ENCODE data around the gene FKBP9.

Gene FKBP9

DNA sequence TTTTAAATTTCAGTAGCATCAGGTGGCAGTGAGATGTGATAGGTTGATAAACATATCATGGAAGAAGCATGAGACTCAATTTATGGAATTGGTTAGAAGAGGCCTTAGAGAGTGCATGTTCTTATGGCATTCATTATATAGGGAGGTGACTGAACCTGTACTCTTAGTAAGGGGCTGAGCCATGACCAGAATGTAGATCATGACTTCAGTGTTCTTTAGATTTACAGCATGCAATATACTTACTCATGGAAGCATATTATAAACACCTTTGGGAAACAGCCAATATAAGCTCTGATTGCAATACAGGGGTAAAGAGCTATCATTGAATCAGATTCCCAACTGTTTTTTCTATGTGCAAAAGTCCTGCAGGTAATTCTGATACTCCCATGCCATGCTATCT is 55.1 kb downstream of the FKBP9 start:
- DNase-seq = no peak

DNA sequence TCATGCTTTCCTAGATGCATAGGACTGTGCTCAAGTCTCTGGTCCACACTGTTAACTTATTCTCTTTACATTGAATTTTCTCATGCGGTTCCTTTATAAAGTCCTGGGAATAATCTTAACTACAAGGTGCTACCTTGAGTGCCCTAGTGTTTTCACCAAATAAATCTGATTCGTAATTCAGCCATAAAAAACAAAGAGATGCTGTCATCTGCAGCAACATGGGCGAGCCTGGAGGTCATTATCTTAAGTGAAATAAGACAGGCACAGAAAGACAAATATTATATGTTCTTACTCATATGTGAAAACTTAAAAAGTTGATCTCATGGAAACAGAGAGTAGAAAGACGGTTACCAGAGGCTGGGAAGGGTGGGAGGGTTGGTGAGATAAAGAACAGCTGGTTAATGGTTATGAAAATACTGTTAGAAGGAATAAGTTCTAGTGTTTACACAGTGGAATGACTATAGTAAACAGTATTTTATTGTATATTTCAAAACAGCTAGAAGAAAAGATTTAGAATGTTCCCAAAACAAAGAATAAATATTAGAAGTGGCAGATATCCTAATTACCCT is 67.0 kb downstream of the FKBP9 start:
- no peak for DNase-seq

DNA sequence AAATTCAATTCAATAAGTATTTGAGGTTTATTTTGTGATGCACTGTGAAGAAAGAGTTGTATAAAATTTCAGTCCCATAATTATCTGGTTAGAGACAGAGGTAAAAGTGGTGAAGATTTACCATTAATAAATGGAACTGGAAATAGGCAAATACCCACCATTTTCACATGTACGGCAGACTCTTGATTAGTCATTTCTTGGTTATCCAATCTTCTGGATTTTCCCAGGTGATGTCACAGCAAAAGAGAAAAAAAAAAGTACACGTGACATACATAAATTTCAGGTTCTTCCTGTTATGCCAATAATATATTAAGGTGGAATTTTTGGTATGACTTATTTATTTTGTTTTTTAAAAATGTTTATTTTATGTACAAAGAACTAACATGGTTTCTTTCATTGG is 78.5 kb downstream of the FKBP9 start:
- DNase-seq = no peak

DNA sequence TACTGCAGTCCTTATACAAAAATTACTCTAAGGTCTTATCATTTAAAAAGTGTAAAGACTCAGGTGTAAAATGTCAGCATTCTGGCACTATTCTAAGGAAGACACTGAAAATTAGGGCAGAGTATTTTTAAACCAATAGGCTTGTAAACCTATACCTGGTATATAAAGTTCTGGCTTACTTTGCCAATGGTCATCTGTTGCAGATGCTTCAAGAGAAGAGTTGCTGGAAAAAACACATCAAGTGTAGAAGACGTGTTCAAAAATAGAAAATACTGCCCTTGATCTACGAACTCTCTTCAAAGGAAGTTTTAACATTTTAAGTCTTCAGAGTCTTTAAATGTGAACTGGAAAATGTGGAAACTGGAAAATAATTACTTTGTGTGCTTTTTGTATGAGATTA is 81.4 kb downstream of the FKBP9 start:
- no peak for DNase-seq

DNA sequence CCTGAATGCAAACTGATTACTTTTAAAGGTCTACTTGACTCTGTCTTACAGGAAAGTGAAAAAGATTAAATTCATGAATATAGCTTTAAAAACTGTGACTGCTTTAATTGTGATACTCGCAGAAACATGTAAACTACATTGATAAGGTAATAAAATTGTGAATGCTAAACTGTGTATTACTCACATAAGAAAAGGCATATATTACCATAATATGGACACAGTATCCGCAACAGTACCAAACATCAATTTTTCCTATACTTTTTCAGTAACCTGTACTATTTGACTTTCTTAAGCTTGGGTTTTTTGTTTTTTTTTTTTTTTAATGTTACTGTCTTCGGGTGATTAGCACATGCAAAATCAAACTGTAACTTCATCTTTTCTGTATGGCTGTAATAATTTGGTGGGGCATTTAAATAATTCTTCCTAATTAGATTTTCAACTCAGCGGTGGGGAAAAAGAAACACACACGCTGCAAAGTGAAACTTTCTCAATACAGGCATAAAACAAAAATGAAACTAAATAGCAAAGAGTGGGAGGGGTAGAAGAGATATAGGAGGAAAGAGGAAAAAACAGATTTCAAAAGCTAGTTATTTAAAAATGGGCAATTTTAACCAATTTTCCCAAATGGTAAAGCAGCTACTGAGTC is 82.1 kb downstream of the FKBP9 start:
- no peak for DNase-seq

DNA sequence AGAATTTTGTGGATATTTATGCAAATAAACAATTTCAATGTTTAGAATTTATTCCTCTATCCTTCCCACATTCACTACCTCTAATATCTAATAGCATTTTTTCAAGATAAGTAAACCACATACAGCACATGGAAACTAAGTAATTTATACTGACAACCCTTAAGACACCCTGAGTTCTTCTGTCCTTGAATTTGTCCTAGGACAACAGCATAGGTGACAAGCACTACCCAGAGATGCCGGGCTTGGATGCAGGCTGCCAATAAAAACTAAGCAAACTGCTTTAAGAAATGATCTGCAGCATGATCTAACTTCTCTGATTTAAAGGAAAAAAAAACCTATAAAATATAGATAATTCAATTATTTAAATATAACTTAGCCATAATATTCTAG is 82.7 kb downstream of the FKBP9 start:
- DNase-seq = no peak

DNA sequence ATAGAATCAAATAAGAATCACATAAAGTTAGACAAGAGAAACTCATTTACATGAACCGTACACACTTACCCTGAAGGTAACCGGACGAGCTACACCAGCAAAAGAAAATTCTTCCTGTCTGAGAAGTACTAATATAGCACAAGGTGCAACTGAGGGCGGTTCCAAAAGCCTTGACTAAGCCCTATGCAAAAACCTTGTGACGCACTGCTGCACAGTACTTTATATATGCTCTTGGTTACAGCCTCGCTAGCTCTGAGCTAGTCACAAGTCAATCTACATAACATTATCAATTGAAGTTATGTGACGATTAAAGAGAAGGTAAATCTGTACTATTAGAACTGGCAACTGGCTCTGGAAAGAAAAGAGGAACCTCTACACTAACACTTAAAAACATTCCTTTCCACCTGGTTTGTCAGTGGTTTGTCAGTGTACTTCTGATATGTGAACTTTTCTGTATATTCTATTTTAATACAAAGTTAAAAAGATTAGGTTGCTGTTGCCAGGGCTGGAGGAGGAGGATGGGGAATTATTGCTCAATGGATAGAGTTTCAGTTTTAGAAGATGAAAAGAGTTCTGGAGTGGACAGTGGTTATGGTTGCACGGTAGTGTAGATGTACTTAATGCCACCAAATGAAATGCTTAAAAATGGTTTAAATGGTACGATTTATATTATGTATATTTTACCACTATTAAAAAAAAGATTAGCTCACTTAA is 83.7 kb downstream of the FKBP9 start:
- DNase-seq = peak; percentile 52

DNA sequence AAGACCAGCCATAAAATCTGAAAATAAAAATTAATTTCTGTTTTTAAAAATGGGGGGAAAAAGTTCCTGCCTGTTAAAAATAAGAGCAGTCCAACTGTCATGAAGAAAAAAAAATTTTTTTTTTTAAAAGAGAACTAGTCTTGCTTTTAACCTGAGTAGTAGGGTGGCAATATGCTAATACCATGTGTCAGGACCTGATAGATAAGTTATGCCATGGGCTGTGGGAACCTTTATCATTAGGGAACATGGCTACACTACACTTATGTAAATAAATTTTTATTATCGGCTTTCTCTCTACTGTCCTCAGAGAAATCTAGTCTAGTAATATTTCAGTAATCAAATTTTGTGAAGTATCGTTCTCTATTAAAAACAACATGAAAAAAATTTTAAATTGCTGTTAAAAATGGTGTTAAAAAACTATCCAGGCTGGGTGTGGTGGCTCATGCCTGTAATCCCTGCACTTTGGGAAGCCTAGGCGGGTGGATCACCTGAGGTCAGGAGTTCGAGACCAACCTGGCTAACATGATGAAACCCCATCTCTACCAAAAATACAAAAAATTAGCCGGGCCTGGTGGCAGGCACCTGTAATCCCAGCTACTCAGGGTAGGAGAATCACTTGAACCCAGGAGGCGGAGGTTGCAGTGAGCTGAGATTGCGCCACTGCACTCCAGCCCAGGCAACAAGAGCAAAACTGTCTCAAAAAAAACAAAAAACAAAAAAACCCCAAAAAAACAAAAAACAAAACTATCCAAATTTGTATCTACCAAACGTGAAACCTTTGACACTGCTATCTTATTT is 84.6 kb downstream of the FKBP9 start:
- no peak for DNase-seq

DNA sequence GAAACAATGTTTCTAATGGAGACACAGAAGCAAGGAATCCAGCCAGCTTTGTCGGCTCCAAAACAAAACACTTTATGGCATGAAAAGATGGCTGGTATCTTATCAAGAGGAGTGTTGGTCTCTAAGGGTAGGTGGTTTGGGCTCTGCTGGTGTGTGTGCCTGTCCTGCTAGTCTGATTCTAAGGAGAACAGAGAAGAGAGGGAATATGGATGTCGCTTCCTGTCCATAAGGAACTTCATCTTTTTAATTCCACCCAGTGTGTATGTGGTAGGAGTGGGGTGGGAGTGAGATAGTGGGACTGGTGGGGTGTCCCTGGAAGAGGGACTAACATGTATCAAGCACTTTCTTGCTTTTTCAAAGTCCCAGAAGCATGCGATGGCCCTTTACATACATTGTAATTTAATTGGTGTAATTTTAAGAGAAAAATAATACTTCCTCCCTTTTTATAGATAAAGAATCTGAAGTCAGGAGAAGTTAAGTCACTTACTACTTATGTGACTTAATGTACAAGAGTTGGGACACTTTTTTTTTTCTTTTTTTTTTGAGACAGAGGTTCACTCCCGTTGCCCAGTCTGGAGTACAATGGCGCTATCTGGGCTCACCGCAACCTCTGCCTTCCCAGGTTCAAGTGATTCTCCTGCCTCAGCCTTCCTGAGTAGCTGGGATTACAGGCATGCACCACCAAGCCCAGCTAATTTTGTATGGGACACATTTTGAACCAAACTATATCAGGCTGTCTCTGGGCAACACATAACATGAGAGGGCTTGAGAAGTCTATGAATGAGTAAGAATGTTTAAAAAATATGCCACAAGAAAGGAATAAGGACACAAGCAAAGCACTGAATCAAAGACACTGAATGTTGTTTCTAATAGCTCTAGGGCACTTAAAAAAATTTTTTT is 86.5 kb downstream of the FKBP9 start:
- DNase-seq = no peak

DNA sequence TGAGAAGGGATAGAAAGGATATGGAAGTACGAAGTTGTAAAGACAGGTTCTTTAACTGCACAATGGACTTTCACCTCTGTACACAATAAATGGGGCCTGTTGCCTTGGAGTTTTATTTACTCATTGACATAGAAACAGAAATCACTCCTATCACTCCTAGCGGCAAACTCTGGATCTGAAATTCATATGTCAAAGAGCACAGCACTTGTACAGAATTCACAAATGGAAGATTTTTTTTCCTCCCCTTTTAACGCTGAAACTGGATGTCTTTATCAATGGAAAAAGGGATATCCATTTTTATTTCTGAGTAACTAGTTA is 87.1 kb downstream of the FKBP9 start:
- no peak for DNase-seq

DNA sequence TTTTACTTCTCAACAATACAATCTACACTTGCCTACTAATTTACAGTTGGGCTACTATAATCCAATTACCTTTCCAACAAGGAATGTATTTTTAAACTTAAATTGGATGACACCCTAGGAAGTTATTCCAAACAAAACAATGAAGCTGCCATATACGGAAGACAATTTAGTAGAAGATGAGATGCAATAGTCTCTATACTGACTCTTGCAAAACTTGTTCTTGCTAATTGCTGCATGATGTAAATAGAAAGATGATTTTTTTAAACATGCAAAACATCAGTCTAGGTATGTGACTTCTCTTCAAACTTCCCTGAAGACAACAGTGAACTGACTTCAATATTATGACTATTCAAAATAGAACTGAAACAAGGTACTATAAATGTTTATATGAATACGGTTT is 87.7 kb downstream of the FKBP9 start:
- DNase-seq = no peak

DNA sequence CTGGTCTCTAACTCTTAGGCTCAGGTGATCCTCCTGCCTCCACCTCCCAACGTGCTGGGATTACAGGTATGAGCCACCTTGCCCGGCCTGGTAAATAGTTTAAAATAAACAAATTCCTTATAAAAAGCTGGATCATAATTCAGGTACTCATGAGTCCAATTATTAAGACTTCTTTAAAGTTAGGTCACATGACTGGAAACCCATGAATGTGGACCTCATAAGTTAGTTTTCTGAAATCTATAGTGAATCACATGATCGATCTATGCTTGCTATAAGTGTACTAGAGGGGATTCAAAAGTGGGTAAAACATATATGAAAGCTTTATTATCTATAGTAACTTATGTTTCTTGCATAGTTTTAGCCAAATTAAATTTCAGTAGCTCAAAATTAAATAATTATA is 91.0 kb downstream of the FKBP9 start:
- DNase-seq = no peak

DNA sequence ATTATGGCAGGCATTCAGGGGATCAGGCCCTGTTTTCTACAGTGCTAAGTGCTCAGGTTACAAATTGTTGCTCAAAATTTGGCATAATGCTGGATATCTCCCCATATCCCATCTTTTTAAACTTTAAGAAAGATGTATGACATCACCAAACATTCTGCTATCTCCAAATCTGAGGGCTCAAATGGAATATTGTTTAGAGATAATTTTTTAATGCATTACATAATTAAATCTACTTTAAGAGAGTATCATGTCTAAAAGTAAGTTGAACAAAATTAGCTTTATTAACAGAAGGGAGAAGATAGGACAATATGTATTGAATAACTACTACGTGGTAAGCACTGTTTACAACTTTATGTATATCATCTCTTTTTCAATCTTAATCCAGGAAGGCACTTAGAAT is 91.5 kb downstream of the FKBP9 start:
- DNase-seq = no peak

DNA sequence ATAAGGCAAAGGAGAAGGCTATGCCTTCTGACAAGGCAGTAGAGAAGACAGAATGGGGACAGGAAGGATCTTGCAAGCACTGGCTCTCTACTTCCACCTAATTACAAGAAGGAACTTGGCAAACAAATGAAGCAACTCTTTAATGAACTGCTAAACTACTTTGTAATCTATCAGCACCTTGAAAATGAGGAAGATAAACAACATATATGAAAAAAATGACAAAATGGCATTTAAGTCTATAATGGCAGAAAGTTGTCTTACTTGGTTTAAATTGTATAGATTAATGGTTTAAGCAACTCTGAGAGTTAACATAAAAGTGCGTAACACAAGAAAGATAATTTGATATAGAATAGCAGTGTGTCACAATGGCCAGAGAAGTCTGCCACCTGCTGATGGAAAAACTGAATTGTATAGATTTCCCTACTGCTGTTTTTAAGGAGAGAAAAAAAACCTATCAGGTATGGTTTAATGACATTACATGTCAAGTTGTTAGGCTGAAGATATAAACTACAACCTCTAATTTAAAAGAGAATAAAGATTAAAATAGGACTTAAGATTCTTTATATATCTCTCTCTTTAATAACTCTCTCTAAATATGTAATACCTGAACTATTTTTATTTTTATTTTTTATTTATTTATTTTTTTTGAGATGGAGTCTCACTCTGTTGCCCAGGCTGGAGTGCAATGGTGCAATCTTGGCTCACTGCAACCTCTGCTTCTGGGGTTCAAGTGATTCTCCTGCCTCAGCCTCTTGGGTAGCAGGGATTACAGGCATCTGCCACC is 93.5 kb downstream of the FKBP9 start:
- DNase-seq = no peak

DNA sequence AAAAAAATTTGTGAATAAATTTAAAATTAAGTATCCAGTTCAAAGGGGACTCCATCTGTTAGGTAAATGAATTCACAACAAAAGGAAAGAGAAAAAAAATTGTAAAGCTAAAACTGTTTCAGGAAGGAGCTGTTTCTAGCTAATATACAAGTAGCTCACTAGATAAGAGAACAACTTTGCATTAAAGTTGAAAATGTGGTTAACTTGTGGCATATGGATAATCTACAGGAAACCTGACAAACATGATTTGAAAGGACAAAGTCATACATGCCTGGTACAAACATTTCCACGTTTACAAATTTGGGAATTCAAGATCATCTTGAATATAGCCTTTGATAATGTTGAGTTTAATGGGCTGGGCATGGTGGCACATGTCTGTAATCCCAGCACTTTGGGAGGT is 96.5 kb downstream of the FKBP9 start:
- DNase-seq = no peak

DNA sequence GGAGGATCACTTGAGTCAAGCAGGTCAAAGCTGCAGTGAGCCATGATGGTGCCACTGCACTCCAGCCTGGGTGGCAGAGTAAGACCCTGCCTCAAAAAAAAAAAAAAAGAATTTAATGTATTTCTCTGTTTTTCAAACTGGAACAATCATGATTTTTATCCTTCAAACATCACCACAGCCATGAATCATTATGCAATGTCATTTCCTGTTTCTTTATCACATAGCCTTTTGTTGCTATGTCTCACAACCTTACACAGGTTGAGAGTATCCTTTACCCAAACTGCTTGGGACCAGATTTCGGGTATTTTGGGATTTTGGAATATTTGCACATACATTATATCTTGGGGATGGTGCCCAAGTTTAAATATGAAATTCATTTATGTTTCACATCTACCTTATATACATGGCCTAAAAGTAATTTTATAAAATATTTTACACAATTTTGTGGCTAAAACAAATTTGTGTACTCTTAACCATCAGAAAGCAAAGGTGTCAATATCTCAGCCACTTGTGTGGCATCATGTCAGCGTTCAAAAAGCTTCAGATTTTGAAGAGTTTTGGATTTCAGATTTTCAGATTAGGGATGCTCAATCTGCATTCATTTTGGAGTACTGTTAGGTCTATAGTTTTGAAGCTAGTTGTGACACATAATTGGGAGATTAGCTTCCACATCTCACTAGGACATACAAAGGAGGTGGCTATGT is 97.2 kb downstream of the FKBP9 start:
- DNase-seq = no peak

DNA sequence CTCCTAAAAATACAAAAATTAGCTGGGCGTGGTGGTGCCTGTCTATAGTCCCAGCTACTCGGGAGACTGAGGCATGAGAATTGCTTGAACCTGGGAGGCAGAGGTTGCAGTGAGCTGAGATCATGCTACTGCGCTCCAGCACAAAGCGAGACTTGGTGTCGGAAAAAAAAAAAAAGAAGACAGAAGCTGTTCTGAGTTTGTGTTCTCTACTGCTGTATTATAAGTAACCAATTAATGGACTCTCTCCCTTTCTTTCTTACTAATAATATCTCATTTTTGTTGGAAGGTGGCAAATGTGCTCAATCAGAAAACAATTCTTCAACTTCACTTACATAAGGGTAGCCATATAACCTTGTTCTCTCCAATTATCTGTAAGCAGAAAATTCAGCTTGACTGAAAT is 97.9 kb downstream of the FKBP9 start:
- no peak for DNase-seq

Measured in activated CD4-positive, alpha-beta T cell treated with anti-CD3 and anti-CD28 coated beads for 1 hour (primary cell).